Thyroid gland (tissue), 4 donors: ENCODE results near the gene CIDEA.

Experiments used
- CTCF ChIP-seq, 6 experiments: fragments of 200-600 bp in 3 of 6; fragments of 450-650 bp in 3 of 6; sonication (generic) in 3 of 6; IDR thresholded peaks; one replicate each; pipeline ENCODE4 v1.5.1; 2016 to 2019; ENCODE audit warnings: antibody characterized with exemption in 6 of 6, mild to moderate bottlenecking in 2 of 6, inconsistent platforms in 1 of 6, moderate library complexity in 1 of 6
- POLR2A ChIP-seq, 2 donors: fragments of 450-650 bp; IDR thresholded peaks; one replicate each; pipeline ENCODE4 v1.6.1; 2017; ENCODE audit warnings: antibody characterized with exemption in 2 of 2, mild to moderate bottlenecking in 2 of 2, moderate library complexity in 1 of 2

GRCh38 chr18:12254136-12254819 is at the start of gene CIDEA:
- TF ChIP-seq CTCF (IDR thresholded peaks at IDR 0.05) (no peak), POLR2A (IDR thresholded peaks at IDR 0.05) (no peak)
